ENCODE measurements around the gene TRIP10. TPM values are rescaled to one million over a fixed set of nuclear protein-coding genes. Genes with fewer than 3 reads are reported as not detected.

The TRIP10 gene
- total RNA-seq, 2 donors from 2014 or later = 111 to 116 TPM

GRCh38 chr19:6735181-6735911, 4.1 kb upstream of the TRIP10 start:
- Histone ChIP-seq H3K36me3 (ENCODE audit: control insufficient read depth, insufficient read depth, low read length) (peaks cover 14% of the 10 kb centered on the region), H3K9ac (ENCODE audit: extremely low read depth, low read length, poor library complexity, severe bottlenecking) (peak overlapping the region; percentile 67), H3K4me1 (ENCODE audit: control insufficient read depth, insufficient read depth, low read length) (no peaks in the 10 kb centered on the region), H3K4me3 (ENCODE audit: low read length) (peak overlapping the region; percentile 89), H3K27me3 (ENCODE audit: control insufficient read depth, insufficient read depth, low read length, poor library complexity, severe bottlenecking) (no peaks in the 10 kb centered on the region), H3K27ac (ENCODE audit: low read depth, low read length) (no peak overlapping the region), H3K9me3 (ENCODE audit: control insufficient read depth, low read length) (no peaks in the 10 kb centered on the region)
- peaks cover 20% of the 10 kb centered on the region for H3K36me3 Mint-ChIP-seq (ENCODE audit: low read depth)
- no peak for TF ChIP-seq CTCF (conservative IDR thresholded peaks at IDR 0.05)
- 41 to 44% methylated on average over 4 to 14 of the region's 15 CpGs for WGBS, 2 experiments (ENCODE audit: insufficient coverage in 1 of 2, insufficient read length in 1 of 2)
- H3K4me1 Mint-ChIP-seq = peaks cover 25% of the 10 kb centered on the region
- H3K9me3 Mint-ChIP-seq = no peaks in the 10 kb centered on the region
- DNase-seq = peak; percentile 77
- H3K27me3 Mint-ChIP-seq (ENCODE audit: insufficient read depth) = no peaks in the 10 kb centered on the region
- peak overlapping the region; percentile 96 for H3K27ac Mint-ChIP-seq
- peak overlapping the region; percentile 90 for H3K4me3 Mint-ChIP-seq

- Mint-ChIP-seq H3K36me3 (ENCODE audit: low read depth) (peaks cover 20% of the 10 kb centered on the region), H3K4me3 (peak overlapping the region; percentile 90), H3K27me3 (ENCODE audit: insufficient read depth) (no peaks in the 10 kb centered on the region), H3K27ac (peak overlapping the region; percentile 96), H3K9me3 (no peaks in the 10 kb centered on the region), H3K4me1 (peaks cover 28% of the 10 kb centered on the region)
- Histone ChIP-seq H3K4me3 (ENCODE audit: low read length) (peak overlapping the region; percentile 89), H3K27ac (ENCODE audit: low read depth, low read length) (peak overlapping the region; percentile 99), H3K9ac (ENCODE audit: extremely low read depth, low read length, poor library complexity, severe bottlenecking) (peak overlapping the region; percentile 67), H3K36me3 (ENCODE audit: control insufficient read depth, insufficient read depth, low read length) (peaks cover 19% of the 10 kb centered on the region), H3K4me1 (ENCODE audit: control insufficient read depth, insufficient read depth, low read length) (no peaks in the 10 kb centered on the region), H3K27me3 (ENCODE audit: control insufficient read depth, insufficient read depth, low read length, poor library complexity, severe bottlenecking) (no peaks in the 10 kb centered on the region), H3K9me3 (ENCODE audit: control insufficient read depth, low read length) (no peaks in the 10 kb centered on the region)
- WGBS, 2 experiments (ENCODE audit: insufficient coverage in 1 of 2, insufficient read length in 1 of 2) = 39 to 49% methylated on average over 23 to 25 of the region's 25 CpGs
- peak; percentile 77 for TF ChIP-seq CTCF (conservative IDR thresholded peaks at IDR 0.05)
- DNase-seq = peak; percentile 93
Observed at GRCh38 chr19:6736169-6736916, 3.1 kb upstream of the TRIP10 start.

GRCh38 chr19:6736917-6737283, 2.6 kb upstream of the TRIP10 start:
- Histone ChIP-seq H3K9me3 (ENCODE audit: control insufficient read depth, low read length) (no peaks in the 10 kb centered on the region), H3K4me3 (ENCODE audit: low read length) (peak overlapping the region; percentile 89), H3K9ac (ENCODE audit: extremely low read depth, low read length, poor library complexity, severe bottlenecking) (peak overlapping the region; percentile 67), H3K4me1 (ENCODE audit: control insufficient read depth, insufficient read depth, low read length) (no peaks in the 10 kb centered on the region), H3K27ac (ENCODE audit: low read depth, low read length) (peak overlapping the region; percentile 99), H3K27me3 (ENCODE audit: control insufficient read depth, insufficient read depth, low read length, poor library complexity, severe bottlenecking) (no peaks in the 10 kb centered on the region), H3K36me3 (ENCODE audit: control insufficient read depth, insufficient read depth, low read length) (peaks cover 25% of the 10 kb centered on the region)
- peaks cover 31% of the 10 kb centered on the region for H3K4me1 Mint-ChIP-seq
- H3K36me3 Mint-ChIP-seq (ENCODE audit: low read depth) = peaks cover 24% of the 10 kb centered on the region
- no peak for TF ChIP-seq CTCF (conservative IDR thresholded peaks at IDR 0.05)
- peak overlapping the region; percentile 90 for H3K4me3 Mint-ChIP-seq
- no peak for DNase-seq
- 1% methylated on average over 16 of the region's 16 CpGs; no CpG with 5 or more reads in 1 of the 2 experiments for WGBS, 2 experiments (ENCODE audit: insufficient coverage in 1 of 2, insufficient read length in 1 of 2)
- no peaks in the 10 kb centered on the region for H3K9me3 Mint-ChIP-seq
- no peaks in the 10 kb centered on the region for H3K27me3 Mint-ChIP-seq (ENCODE audit: insufficient read depth)
- peak overlapping the region; percentile 96 for H3K27ac Mint-ChIP-seq

All from endodermal cell (in vitro differentiated cells).